ENCODE measurements around the gene SBNO1. TPM values are rescaled to one million over a fixed set of nuclear protein-coding genes. Genes with fewer than 3 reads are reported as not detected.
"Not testable (repeated sequence)": the region's sequence is repeated elsewhere in the genome, so short reads cannot be mapped to it uniquely, and the experiment has no call there.

Gene SBNO1
- total RNA-seq, 1 donor from 2014 or later: 27.1 TPM

GRCh38 chr12:123387508-123388176 is 23.0 kb upstream of the SBNO1 start:
- H3K27me3 ChIP-seq: no peaks in the 10 kb centered on the region
- H3K27ac ChIP-seq: peak overlapping the region; percentile 88
- H3K9me3 ChIP-seq: no peaks in the 10 kb centered on the region
- DNase-seq: no peak
- no peak for ATAC-seq
- peaks cover 52% of the 10 kb centered on the region for H3K4me1 ChIP-seq
- TF ChIP-seq CTCF (IDR thresholded peaks at IDR 0.05): no peak
- H3K36me3 ChIP-seq: peaks cover 22% of the 10 kb centered on the region
- intact Hi-C loops (cut with DNase I): no loop called here
- H3K4me3 ChIP-seq: peak overlapping the region; percentile 59

- intact Hi-C loops (cut with DNase I); H3K4me3 ChIP-seq; H3K9me3 ChIP-seq; ATAC-seq; DNase-seq; H3K27ac ChIP-seq; H3K36me3 ChIP-seq; H3K27me3 ChIP-seq: not testable (repeated sequence)
- peaks cover 33% of the 10 kb centered on the region for H3K4me1 ChIP-seq
These were observed 20.9 kb upstream of the SBNO1 start for GRCh38 chr12:123385536-123385935.

GRCh38 chr12:123384994-123385376 is 20.3 kb upstream of the SBNO1 start:
- H3K27ac ChIP-seq: peak overlapping the region; percentile 66

GRCh38 chr12:123384318-123384993 is 19.8 kb upstream of the SBNO1 start:
- Histone ChIP-seq H3K4me1 (peaks cover 25% of the 10 kb centered on the region), H3K4me3 (peak overlapping the region; percentile 84), H3K9me3 (no peaks in the 10 kb centered on the region), H3K27me3 (no peaks in the 10 kb centered on the region), H3K27ac (peak overlapping the region; percentile 66), H3K36me3 (no peaks in the 10 kb centered on the region)
- DNase-seq (no peak), ATAC-seq (no peak)
- intact Hi-C loops (cut with DNase I): no loop called here
- no peak for TF ChIP-seq CTCF (IDR thresholded peaks at IDR 0.05)

More at GRCh38 chr12:123384994-123385376, 20.3 kb upstream of the SBNO1 start:
- no peaks in the 10 kb centered on the region for H3K36me3 ChIP-seq
- peaks cover 28% of the 10 kb centered on the region for H3K4me1 ChIP-seq
- H3K4me3 ChIP-seq: peak overlapping the region; percentile 84
- no peak for DNase-seq
- no peaks in the 10 kb centered on the region for H3K27me3 ChIP-seq
- TF ChIP-seq CTCF (IDR thresholded peaks at IDR 0.05): no peak
- intact Hi-C loops (cut with DNase I): no loop called here
- no peak for ATAC-seq
- H3K9me3 ChIP-seq: no peaks in the 10 kb centered on the region

- intact Hi-C loops (cut with DNase I): no loop called here
- Histone ChIP-seq H3K36me3 (no peaks in the 10 kb centered on the region), H3K9me3 (no peaks in the 10 kb centered on the region), H3K4me1 (peaks cover 19% of the 10 kb centered on the region), H3K4me3 (no peak overlapping the region), H3K27me3 (no peaks in the 10 kb centered on the region), H3K27ac (no peak overlapping the region)
- ATAC-seq: no peak
- no peak for TF ChIP-seq CTCF (IDR thresholded peaks at IDR 0.05)
- no peak for DNase-seq
These were observed 18.0 kb upstream of the SBNO1 start for GRCh38 chr12:123382684-123383083.

GRCh38 chr12:123379391-123379790 is 14.7 kb upstream of the SBNO1 start:
- no peaks in the 10 kb centered on the region for H3K36me3 ChIP-seq
- H3K9me3 ChIP-seq: no peaks in the 10 kb centered on the region
- ATAC-seq (no peak), DNase-seq (no peak)
- no peak overlapping the region for H3K27ac ChIP-seq
- no peak for TF ChIP-seq CTCF (IDR thresholded peaks at IDR 0.05)
- H3K4me1 ChIP-seq: peaks cover 6% of the 10 kb centered on the region
- H3K4me3 ChIP-seq: no peak overlapping the region
- intact Hi-C loops (cut with DNase I): no loop called here
- no peaks in the 10 kb centered on the region for H3K27me3 ChIP-seq

- H3K36me3 ChIP-seq; H3K27ac ChIP-seq; DNase-seq; H3K9me3 ChIP-seq; intact Hi-C loops (cut with DNase I); H3K27me3 ChIP-seq; ATAC-seq; H3K4me1 ChIP-seq; H3K4me3 ChIP-seq: not testable (repeated sequence)
These were observed 7.8 kb upstream of the SBNO1 start for GRCh38 chr12:123372415-123372814.

- intact Hi-C loops (cut with DNase I); H3K27me3 ChIP-seq; H3K9me3 ChIP-seq; ATAC-seq; H3K27ac ChIP-seq; H3K4me3 ChIP-seq; DNase-seq; H3K4me1 ChIP-seq; H3K36me3 ChIP-seq: not testable (repeated sequence)
These were observed 7.2 kb upstream of the SBNO1 start for GRCh38 chr12:123371667-123372368.

Measured in upper lobe of right lung (tissue), 1 donor.